ENCODE data around the gene GRK4.
"Not testable (repeated sequence)": the region's sequence is repeated elsewhere in the genome, so short reads cannot be mapped to it uniquely, and the experiment has no call there.

Gene GRK4

GRCh38 chr4:3043282-3044020 lies 80.1 kb downstream of the GRK4 start:
- DNase-seq, result no peak

GRCh38 chr4:3044870-3045819 lies 81.8 kb downstream of the GRK4 start:
- peak; percentile 76 for DNase-seq

GRCh38 chr4:3046162-3046561 lies 82.8 kb downstream of the GRK4 start:
- no peak for DNase-seq

DNA sequence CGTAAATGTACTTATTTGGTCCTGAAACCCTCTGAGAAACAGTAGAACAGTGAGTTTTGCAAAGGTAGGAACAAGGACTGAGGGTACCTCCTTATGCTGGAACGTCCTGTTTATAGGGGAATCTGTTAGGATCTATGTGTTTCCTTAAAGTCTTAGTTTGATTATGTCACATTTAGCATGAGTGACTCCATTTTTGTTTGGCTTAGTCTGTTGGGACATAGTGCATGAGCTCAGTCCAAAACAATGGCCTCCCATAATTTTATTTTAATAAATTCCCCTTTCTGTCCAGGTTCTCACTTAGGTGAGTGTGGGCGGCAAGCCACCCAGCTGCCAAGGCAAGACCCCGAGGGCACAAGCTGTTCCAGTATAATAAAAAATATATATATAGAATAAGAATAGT lies 83.3 kb downstream of the GRK4 start:
- DNase-seq, result no peak

DNA sequence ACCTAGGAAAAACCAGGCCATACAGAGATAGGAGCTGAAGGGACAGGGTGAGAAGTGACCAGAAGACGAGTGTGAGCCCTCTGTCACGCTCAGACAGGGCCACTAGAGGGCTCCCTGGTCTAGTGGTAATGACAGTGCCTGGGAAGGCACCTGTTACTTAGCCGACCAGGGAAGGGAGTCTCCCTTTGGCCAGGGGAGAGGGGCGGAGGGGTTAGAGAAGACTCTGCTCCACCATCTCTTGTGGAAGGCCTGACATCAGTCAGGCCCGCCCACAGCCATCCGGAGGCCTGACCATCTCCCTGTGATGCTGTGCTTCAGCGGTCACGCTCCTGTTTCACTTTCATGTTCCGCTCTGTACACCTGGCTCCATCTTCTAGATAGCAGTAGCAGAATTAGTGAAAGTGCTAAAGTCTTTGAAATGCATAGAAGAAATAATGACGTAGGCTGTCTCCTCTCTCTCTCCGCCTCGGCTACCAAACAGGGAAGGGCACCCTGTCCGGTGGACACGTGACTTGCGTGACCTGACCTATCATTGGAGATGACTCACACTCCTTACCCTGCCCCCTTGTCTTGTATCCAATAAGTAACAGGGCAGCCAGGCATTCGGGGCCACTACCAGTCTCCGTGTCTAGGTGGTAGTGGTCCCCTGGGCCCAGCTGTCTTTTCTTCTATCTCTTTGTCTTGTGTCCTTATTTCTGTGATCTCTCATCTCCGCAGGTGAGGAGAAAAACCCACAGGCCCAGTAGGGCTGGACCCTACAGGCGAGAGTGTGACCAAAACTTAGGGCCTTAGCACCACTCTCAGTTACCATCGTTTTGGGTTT lies 84.3 kb downstream of the GRK4 start:
- DNase-seq, result peak; percentile 82

GRCh38 chr4:3051141-3051897 lies 87.9 kb downstream of the GRK4 start:
- DNase-seq, result not testable (repeated sequence)

DNA sequence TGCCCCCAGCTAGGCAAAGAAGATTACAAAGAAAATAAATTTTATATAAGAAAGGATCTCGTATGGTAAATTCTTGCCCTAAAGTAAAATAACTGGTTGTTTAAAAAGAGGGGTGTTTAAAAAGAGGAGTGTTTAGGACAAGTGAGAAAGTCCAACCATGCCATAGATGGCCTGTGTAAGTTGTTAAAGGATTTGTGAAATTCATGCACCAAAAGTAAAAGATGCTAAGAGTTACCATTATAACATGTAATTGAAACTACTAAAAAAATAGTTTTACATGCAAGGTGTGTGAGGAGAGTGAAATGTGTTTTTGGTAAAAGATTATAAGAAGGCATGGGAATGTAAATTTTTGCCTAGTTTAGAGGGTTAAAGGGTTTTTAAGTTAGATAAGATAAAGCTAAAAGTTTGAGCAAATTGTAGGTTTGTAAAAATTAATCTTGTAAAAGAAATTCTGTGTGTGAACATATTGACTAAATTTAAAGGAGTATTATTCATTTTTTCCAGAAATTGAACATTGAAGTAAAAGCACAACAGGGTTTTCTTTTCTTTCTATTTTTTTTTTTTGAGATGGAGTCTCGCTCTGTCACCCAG lies 90.9 kb downstream of the GRK4 start:
- no peak for DNase-seq

GRCh38 chr4:3059943-3060342 lies 96.6 kb downstream of the GRK4 start:
- no peak for DNase-seq

- no peak for DNase-seq
These were observed 97.6 kb downstream of the GRK4 start for GRCh38 chr4:3060946-3061345.

- no peak for DNase-seq
These were observed 99.1 kb downstream of the GRK4 start for GRCh38 chr4:3062471-3062870.

- DNase-seq, result no peak
These were observed 102.2 kb downstream of the GRK4 start for GRCh38 chr4:3065551-3065950.

GRCh38 chr4:3066836-3067400 lies 103.5 kb downstream of the GRK4 start:
- DNase-seq, result no peak

DNA sequence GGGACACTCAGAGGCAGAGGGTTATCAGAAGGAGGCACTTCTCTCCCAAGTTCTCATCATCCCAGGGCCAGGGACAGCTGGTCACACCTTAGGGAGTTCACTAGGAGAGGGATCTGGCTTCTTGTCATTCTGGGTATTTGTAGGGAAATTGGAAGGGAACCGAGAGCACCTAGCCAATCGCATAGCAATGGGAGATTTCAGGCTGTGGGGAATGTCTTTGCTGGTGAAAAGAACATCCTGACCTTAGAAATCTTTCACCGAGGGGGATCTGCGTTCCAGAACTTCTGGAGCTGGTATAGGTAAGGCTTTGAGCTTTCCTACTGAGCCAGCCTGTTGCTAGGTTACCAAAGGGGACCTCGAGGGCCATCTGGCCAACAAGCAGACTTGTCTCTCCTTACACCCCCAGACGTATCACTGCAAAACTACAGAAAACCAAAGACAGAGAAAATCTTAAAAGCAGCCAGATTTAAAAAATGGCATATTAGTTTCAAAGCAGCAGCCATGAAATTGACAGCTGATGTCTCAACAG lies 104.2 kb downstream of the GRK4 start:
- DNase-seq, result no peak

- no peak for DNase-seq
These were observed 106.4 kb downstream of the GRK4 start for GRCh38 chr4:3069661-3070199.

GRCh38 chr4:3070709-3071500 lies 107.5 kb downstream of the GRK4 start:
- no peak for DNase-seq

GRCh38 chr4:3071811-3072210 lies 108.4 kb downstream of the GRK4 start:
- no peak for DNase-seq

DNA sequence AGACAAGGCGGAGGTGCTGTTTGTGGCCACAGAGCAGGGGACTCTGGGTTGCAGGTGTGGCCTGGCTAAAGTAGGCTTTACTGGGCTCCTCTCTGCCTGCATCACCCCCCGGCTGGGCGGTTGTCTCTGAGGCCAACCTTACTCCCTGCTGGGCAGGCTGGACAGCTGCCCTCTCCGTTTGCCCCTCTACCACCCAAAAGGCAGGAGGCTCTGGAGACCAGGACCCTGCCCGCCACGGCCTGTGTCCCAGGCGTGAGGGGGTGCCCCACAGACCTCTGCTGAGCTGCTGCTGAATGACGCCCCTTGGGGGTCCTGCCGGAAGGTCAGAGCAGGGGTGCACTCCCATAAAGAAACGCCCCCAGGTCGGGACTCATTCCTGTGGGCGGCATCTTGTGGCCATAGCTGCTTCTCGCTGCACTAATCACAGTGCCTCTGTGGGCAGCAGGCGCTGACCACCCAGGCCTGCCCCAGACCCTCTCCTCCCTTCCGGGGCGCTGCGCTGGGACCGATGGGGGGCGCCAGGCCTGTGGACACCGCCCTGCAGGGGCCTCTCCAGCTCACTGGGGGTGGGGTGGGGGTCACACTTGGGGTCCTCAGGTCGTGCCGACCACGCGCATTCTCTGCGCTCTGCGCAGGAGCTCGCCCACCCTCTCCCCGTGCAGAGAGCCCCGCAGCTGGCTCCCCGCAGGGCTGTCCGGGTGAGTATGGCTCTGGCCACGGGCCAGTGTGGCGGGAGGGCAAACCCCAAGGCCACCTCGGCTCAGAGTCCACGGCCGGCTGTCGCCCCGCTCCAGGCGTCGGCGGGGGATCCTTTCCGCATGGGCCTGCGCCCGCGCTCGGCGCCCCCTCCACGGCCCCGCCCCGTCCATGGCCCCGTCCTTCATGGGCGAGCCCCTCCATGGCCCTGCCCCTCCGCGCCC lies 110.0 kb downstream of the GRK4 start:
- no peak for DNase-seq

DNA sequence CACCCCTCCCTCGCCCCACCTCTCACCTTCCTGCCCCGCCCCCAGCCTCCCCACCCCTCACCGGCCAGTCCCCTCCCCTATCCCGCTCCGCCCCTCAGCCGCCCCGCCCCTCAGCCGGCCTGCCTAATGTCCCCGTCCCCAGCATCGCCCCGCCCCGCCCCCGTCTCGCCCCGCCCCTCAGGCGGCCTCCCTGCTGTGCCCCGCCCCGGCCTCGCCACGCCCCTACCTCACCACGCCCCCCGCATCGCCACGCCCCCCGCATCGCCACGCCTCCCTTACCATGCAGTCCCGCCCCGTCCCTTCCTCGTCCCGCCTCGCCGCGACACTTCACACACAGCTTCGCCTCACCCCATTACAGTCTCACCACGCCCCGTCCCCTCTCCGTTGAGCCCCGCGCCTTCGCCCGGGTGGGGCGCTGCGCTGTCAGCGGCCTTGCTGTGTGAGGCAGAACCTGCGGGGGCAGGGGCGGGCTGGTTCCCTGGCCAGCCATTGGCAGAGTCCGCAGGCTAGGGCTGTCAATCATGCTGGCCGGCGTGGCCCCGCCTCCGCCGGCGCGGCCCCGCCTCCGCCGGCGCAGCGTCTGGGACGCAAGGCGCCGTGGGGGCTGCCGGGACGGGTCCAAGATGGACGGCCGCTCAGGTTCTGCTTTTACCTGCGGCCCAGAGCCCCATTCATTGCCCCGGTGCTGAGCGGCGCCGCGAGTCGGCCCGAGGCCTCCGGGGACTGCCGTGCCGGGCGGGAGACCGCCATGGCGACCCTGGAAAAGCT lies 110.9 kb downstream of the GRK4 start, which contains the start of the genes HTT and HTT-AS:
Gene HTT, plus strand, starts transcription at position 604 of the 768 bp plus-strand sequence. Its CDS starts 145 bp downstream, at position 749.
Gene HTT-AS, minus strand, starts transcription at position 461 of the 768 bp plus-strand sequence.
- peak; percentile 98 for DNase-seq
